HUES48 (cell line): ENCODE results near the gene INHBB.
"Not testable (repeated sequence)": the region's sequence is repeated elsewhere in the genome, so short reads cannot be mapped to it uniquely, and the experiment has no call there.

Experiments used
- H3K27ac ChIP-seq: one replicate; pipeline ENCODE4 v1.7.0; 2013; ENCODE audit warnings: low read depth, low read length, inconsistent platforms
- H3K27me3 ChIP-seq: 2 replicates; pipeline ENCODE4 v1.6.1; 2013; ENCODE audit warnings: mild to moderate bottlenecking, low read length; ENCODE audit not compliant: control insufficient read depth, insufficient read depth
- H3K36me3 ChIP-seq: 2 replicates; pipeline ENCODE4 v1.6.1; 2013; ENCODE audit warnings: low read length; ENCODE audit not compliant: control insufficient read depth, insufficient read depth
- H3K4me1 ChIP-seq: 2 replicates; pipeline ENCODE4 v1.6.1; 2013; ENCODE audit warnings: mild to moderate bottlenecking, low read length; ENCODE audit not compliant: control insufficient read depth, insufficient read depth
- H3K4me3 ChIP-seq: 2 replicates; pipeline ENCODE4 v1.5.1; 2013; ENCODE audit warnings: mild to moderate bottlenecking, low read depth, low read length
- H3K9ac ChIP-seq: 2 replicates; pipeline ENCODE4 v1.6.1; 2013; ENCODE audit warnings: mild to moderate bottlenecking, low read depth, low read length, moderate library complexity
- H3K9me3 ChIP-seq: 2 replicates; pipeline ENCODE4 v1.6.1; 2013; ENCODE audit warnings: low read length; ENCODE audit not compliant: control insufficient read depth, insufficient read depth

The INHBB gene

DNA sequence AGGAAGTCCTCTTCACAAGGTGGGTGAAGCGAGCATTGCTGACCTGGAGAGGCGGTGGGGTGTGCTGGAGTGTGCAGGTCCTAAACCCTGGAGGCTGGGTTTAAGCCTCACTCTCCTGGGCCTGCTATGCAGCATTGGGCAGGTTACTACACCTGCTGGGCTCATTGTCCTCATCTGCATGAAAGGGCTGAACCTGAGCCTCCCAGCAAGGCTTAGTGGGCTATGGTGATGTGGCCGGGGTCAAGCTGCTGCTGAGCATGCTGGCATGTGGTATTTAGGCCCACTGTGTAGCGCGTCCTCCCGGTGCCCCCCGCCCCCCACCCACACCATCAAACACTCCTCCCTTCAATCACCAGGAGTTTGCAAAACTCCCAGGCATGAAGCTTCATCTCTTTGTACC lies 37.3 kb downstream of the INHBB start:
- Histone ChIP-seq H3K9ac (no peak overlapping the region), H3K27ac (no peak overlapping the region), H3K36me3 (no peaks in the 10 kb centered on the region), H3K27me3 (peaks cover 15% of the 10 kb centered on the region), H3K4me3 (no peak overlapping the region), H3K9me3 (no peaks in the 10 kb centered on the region), H3K4me1 (peaks cover 27% of the 10 kb centered on the region)

DNA sequence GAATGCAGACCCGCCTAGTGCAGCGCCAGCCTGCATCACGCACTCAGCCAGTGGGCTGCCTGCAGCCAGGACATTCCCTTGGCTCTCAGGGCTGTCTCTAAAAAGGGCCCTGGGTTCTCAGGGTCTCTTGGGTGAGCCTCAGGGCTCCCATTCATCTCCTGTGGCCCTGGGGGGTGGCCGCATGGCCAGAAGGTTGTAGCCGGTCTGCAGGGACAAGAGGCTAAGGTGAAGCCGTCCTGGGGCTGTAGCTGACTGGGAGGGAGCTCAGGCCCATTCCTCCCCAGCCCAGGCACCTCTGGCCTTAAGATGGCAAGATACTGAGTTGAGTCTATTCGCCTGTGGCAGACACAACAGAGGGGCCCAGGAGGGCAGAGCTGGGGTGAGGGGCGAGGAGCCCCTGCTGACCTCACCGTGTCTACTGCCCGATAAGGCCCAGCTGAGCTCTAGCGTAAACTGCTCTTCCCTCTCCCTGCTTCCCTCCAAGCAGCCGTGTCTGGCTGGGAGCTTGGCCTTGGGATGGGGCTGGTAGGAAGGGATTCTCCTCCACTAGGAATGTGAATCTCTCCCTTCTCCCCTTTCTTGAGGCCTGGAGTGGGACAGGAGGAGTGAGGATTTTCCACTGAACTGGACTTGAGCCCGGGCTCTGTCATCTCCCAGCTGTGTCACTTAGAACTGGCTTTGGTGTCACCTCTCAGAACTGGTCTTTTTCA lies 37.9 kb downstream of the INHBB start:
- Histone ChIP-seq H3K4me1 (peaks cover 27% of the 10 kb centered on the region), H3K27ac (no peak overlapping the region), H3K27me3 (peaks cover 10% of the 10 kb centered on the region), H3K9me3 (no peaks in the 10 kb centered on the region), H3K4me3 (no peak overlapping the region), H3K36me3 (no peaks in the 10 kb centered on the region), H3K9ac (no peak overlapping the region)

GRCh38 chr2:120384486-120385354 lies 38.8 kb downstream of the INHBB start:
- no peak overlapping the region for H3K4me3 ChIP-seq
- no peak overlapping the region for H3K27ac ChIP-seq
- no peaks in the 10 kb centered on the region for H3K36me3 ChIP-seq
- no peaks in the 10 kb centered on the region for H3K9me3 ChIP-seq
- peaks cover 9% of the 10 kb centered on the region; the same call in 1 of the 2 replicates for H3K27me3 ChIP-seq
- H3K9ac ChIP-seq, result no peak overlapping the region
- H3K4me1 ChIP-seq, result peaks cover 27% of the 10 kb centered on the region

GRCh38 chr2:120385355-120386127 lies 39.6 kb downstream of the INHBB start:
- Histone ChIP-seq H3K4me1 (peaks cover 27% of the 10 kb centered on the region), H3K27ac (no peak overlapping the region), H3K36me3 (no peaks in the 10 kb centered on the region), H3K4me3 (no peak overlapping the region), H3K9ac (no peak overlapping the region), H3K27me3 (peaks cover 9% of the 10 kb centered on the region; the same call in 1 of the 2 replicates), H3K9me3 (no peaks in the 10 kb centered on the region)

- H3K9me3 ChIP-seq, result no peaks in the 10 kb centered on the region
- peaks cover 22% of the 10 kb centered on the region for H3K4me1 ChIP-seq
- no peak overlapping the region for H3K4me3 ChIP-seq
- no peaks in the 10 kb centered on the region for H3K36me3 ChIP-seq
- no peak overlapping the region for H3K9ac ChIP-seq
- H3K27ac ChIP-seq, result no peak overlapping the region
- H3K27me3 ChIP-seq, result peaks cover 9% of the 10 kb centered on the region; the same call in 1 of the 2 replicates
These were observed 42.5 kb downstream of the INHBB start for GRCh38 chr2:120388222-120389035.

GRCh38 chr2:120389036-120389391 lies 43.1 kb downstream of the INHBB start:
- H3K4me3 ChIP-seq, result no peak overlapping the region
- peaks cover 8% of the 10 kb centered on the region; the same call in 1 of the 2 replicates for H3K27me3 ChIP-seq
- peaks cover 16% of the 10 kb centered on the region for H3K4me1 ChIP-seq

GRCh38 chr2:120390381-120391055 lies 44.6 kb downstream of the INHBB start:
- no peak overlapping the region for H3K4me3 ChIP-seq
- no peaks in the 10 kb centered on the region for H3K9me3 ChIP-seq
- peaks cover 4% of the 10 kb centered on the region for H3K4me1 ChIP-seq
- no peaks in the 10 kb centered on the region; the same call in 1 of the 2 replicates for H3K27me3 ChIP-seq
- H3K9ac ChIP-seq, result no peak overlapping the region
- no peaks in the 10 kb centered on the region for H3K36me3 ChIP-seq
- no peak overlapping the region for H3K27ac ChIP-seq

More at GRCh38 chr2:120389036-120389391, 43.1 kb downstream of the INHBB start:
- H3K9ac ChIP-seq, result no peak overlapping the region
- H3K36me3 ChIP-seq, result no peaks in the 10 kb centered on the region
- no peak overlapping the region for H3K27ac ChIP-seq
- H3K9me3 ChIP-seq, result no peaks in the 10 kb centered on the region

- not testable (repeated sequence) for H3K36me3 ChIP-seq, H3K9me3 ChIP-seq, H3K27me3 ChIP-seq, H3K4me3 ChIP-seq, H3K4me1 ChIP-seq, H3K27ac ChIP-seq, H3K9ac ChIP-seq
These were observed 45.4 kb downstream of the INHBB start for GRCh38 chr2:120391382-120391781.

DNA sequence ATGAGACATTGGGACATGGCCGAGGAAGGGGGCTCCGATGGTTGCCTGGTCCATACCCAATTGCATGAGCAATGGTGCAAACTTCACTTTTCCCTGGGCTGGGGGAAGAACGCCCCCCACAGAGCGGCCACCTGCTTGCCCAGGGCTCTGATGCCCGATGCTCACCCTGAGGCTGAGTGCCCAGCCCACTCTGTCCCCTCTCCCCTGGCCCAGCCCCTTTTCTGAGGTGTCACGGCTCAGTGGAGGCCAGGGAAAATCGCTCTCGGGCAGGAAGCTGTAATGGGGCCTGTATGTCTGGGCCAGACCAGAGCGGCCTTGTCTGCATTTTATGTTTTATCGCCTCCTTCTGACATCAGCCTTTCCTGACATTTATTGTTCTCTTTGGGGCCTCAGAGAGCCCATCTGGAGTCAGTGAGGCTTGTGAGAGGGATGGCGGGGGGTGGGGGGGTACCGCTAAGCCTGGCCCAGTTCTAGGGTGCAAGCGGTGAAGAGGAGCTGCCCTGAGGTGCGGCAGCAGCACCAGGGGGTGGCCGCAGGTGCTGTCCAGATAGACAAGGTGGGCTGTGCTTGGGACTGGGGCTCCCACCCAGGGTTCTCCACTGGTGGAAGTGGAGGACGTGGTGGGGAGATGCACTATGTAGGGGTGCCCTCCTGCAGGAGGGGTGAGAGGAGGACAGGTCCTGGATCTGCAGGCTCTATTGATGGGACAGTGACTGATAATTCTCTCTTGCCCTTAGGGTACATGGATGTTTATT lies 46.2 kb downstream of the INHBB start:
- H3K36me3 ChIP-seq, result no peaks in the 10 kb centered on the region
- H3K9me3 ChIP-seq, result no peaks in the 10 kb centered on the region
- H3K4me1 ChIP-seq, result peaks cover 8% of the 10 kb centered on the region; the same call in 1 of the 2 replicates
- H3K27ac ChIP-seq, result no peak overlapping the region
- no peak overlapping the region for H3K9ac ChIP-seq
- no peaks in the 10 kb centered on the region; the same call in 1 of the 2 replicates for H3K27me3 ChIP-seq
- H3K4me3 ChIP-seq, result no peak overlapping the region
